Parathyroid adenoma (tissue), 2 donors: ENCODE measurements around the gene SYNCRIP.

Experiments used
- H2AFZ ChIP-seq: fragments of 300-600 bp; sonication (generic); one replicate; pipeline ENCODE4 v1.7.0; 2017; ENCODE audit warnings: antibody characterized with exemption, mild to moderate bottlenecking
- H3K27ac ChIP-seq: fragments of 300-600 bp; sonication (generic); one replicate; pipeline ENCODE4 v1.7.0; 2017
- H3K27me3 ChIP-seq: fragments of 300-600 bp; sonication (generic); one replicate; pipeline ENCODE4 v1.7.0; 2017; ENCODE audit warnings: low read length; ENCODE audit not compliant: control insufficient read depth, insufficient read depth
- H3K36me3 ChIP-seq: fragments of 300-600 bp; sonication (generic); one replicate; pipeline ENCODE4 v1.7.0; 2017; ENCODE audit warnings: low read length; ENCODE audit not compliant: control insufficient read depth, insufficient read depth
- H3K4me1 ChIP-seq: fragments of 300-600 bp; sonication (generic); one replicate; pipeline ENCODE4 v1.7.0; 2017; ENCODE audit warnings: control low read depth
- H3K4me2 ChIP-seq: fragments of 300-600 bp; sonication (generic); one replicate; pipeline ENCODE4 v1.7.0; 2017; ENCODE audit warnings: low read length
- H3K4me3 ChIP-seq: fragments of 300-600 bp; sonication (generic); one replicate; pipeline ENCODE4 v1.7.0; 2017; ENCODE audit warnings: low read depth, low read length
- H3K79me2 ChIP-seq: fragments of 300-600 bp; sonication (generic); one replicate; pipeline ENCODE4 v1.7.0; 2017; ENCODE audit warnings: control low read depth
- H3K9ac ChIP-seq: fragments of 300-600 bp; sonication (generic); one replicate; pipeline ENCODE4 v1.7.0; 2017; ENCODE audit warnings: mild to moderate bottlenecking
- H3K9me3 ChIP-seq: fragments of 300-600 bp; sonication (generic); one replicate; pipeline ENCODE4 v1.7.0; 2017; ENCODE audit warnings: low read length; ENCODE audit not compliant: control insufficient read depth
- CTCF ChIP-seq: fragments of 300-600 bp; sonication (generic); IDR thresholded peaks from one replicate; pipeline ENCODE4 v1.7.0; 2017; ENCODE audit warnings: antibody characterized with exemption, mild to moderate bottlenecking
- donor health status: primary hyperparathyroidism.

The SYNCRIP gene

GRCh38 chr6:85600713-85601313, 41.9 kb downstream of the SYNCRIP start:
- Histone ChIP-seq H3K27me3 (no peaks in the 10 kb centered on the region), H3K36me3 (no peaks in the 10 kb centered on the region), H3K4me2 (no peak overlapping the region), H3K4me1 (no peaks in the 10 kb centered on the region), H3K4me3 (no peak overlapping the region), H3K79me2 (no peaks in the 10 kb centered on the region), H3K27ac (no peak overlapping the region), H2AFZ (no peak overlapping the region), H3K9ac (no peak overlapping the region), H3K9me3 (no peaks in the 10 kb centered on the region)
- no peak for TF ChIP-seq CTCF

- peak overlapping the region; percentile 32 for H3K9ac ChIP-seq
- no peaks in the 10 kb centered on the region for H3K9me3 ChIP-seq
- H2AFZ ChIP-seq, result peak overlapping the region; percentile 82
- peaks cover 5% of the 10 kb centered on the region for H3K4me1 ChIP-seq
- H3K4me2 ChIP-seq, result peak overlapping the region; percentile 85
- peak overlapping the region; percentile 92 for H3K27ac ChIP-seq
- peaks cover 25% of the 10 kb centered on the region for H3K79me2 ChIP-seq
- H3K4me3 ChIP-seq, result peak overlapping the region; percentile 70
- H3K36me3 ChIP-seq, result no peaks in the 10 kb centered on the region
- TF ChIP-seq CTCF, result no peak
- H3K27me3 ChIP-seq, result no peaks in the 10 kb centered on the region
These were observed 48.3 kb downstream of the SYNCRIP start for GRCh38 chr6:85594197-85594930.

GRCh38 chr6:85593438-85594196, 49.1 kb downstream of the SYNCRIP start, which contains the start of gene SNX14:
TSS of gene SNX14 (minus strand) at chr6:85593858. CDS start at chr6:85593718, 140 bp downstream.
- H2AFZ ChIP-seq, result peak within 1 kb of the TSS; percentile 82
- no peaks in the 10 kb centered on the region for H3K36me3 ChIP-seq
- peak within 1 kb of the TSS; percentile 32 for H3K9ac ChIP-seq
- H3K27me3 ChIP-seq, result no peaks in the 10 kb centered on the region
- H3K79me2 ChIP-seq, result peaks cover 30% of the 10 kb centered on the region
- H3K27ac ChIP-seq, result peak within 1 kb of the TSS; percentile 92
- peak within 1 kb of the TSS; percentile 70 for H3K4me3 ChIP-seq
- H3K4me1 ChIP-seq, result peaks cover 5% of the 10 kb centered on the region
- H3K4me2 ChIP-seq, result peak within 1 kb of the TSS; percentile 85
- TF ChIP-seq CTCF, result peak; percentile 10
- no peaks in the 10 kb centered on the region for H3K9me3 ChIP-seq

- no peak overlapping the region for H3K27ac ChIP-seq
- peaks cover 5% of the 10 kb centered on the region for H3K4me1 ChIP-seq
- TF ChIP-seq CTCF, result no peak
- no peaks in the 10 kb centered on the region for H3K36me3 ChIP-seq
- H2AFZ ChIP-seq, result no peak overlapping the region
- no peaks in the 10 kb centered on the region for H3K9me3 ChIP-seq
- H3K27me3 ChIP-seq, result no peaks in the 10 kb centered on the region
- H3K79me2 ChIP-seq, result peaks cover 37% of the 10 kb centered on the region
- H3K9ac ChIP-seq, result no peak overlapping the region
- no peak overlapping the region for H3K4me3 ChIP-seq
- H3K4me2 ChIP-seq, result peak overlapping the region; percentile 11
These were observed 50.7 kb downstream of the SYNCRIP start for GRCh38 chr6:85592033-85592432.
